Esophagus muscularis mucosa (tissue), 4 donors: Measurements from ENCODE around the gene PPARA. TPM values are rescaled to one million over a fixed set of nuclear protein-coding genes. Genes with fewer than 3 reads are reported as not detected.
A peak's percentile ranks its signal among the peaks of the same experiment; 100 is the strongest.

ENCODE experiments used
- DNase-seq: peaks from one replicate; pipeline ENCODE4 v3.0.0-alpha.2; 2017; ENCODE audit errors: extremely low spot score
- H3K27ac ChIP-seq, 4 donors: fragments of 200-600 bp; sonication (generic); replicated peaks in 1 of 4; 1 replicate in 3 of 4; 2 replicates in 1 of 4; pipeline ENCODE4 v1.5.1; 2016 to 2019; ENCODE audit warnings: mild to moderate bottlenecking in 1 of 4
- H3K27me3 ChIP-seq, 4 donors: fragments of 200-600 bp; sonication (generic); one replicate each; pipeline versions ENCODE4 v1.5.1 to v1.6.0; 2016 to 2019
- H3K36me3 ChIP-seq, 4 donors: fragments of 200-600 bp; sonication (generic); one replicate each; pipeline ENCODE4 v1.5.1; 2016 to 2019
- H3K4me1 ChIP-seq, 4 donors: fragments of 200-600 bp; sonication (generic); one replicate each; pipeline ENCODE4 v1.5.1; 2016 to 2019
- H3K4me3 ChIP-seq, 4 donors: fragments of 200-600 bp; sonication (generic); 1 replicate in 2 of 4; 2 replicates in 2 of 4; pipeline ENCODE4 v1.5.1; 2016 to 2019; ENCODE audit warnings: mild to moderate bottlenecking in 4 of 4, moderate library complexity in 1 of 4
- H3K9me3 ChIP-seq, 4 donors: fragments of 200-600 bp; sonication (generic); 1 replicate in 3 of 4; 2 replicates in 1 of 4; pipeline ENCODE4 v1.5.1; 2016 to 2019
- CTCF ChIP-seq, 3 experiments: fragments of 200-600 bp in 2 of 3; fragments of 450-650 bp in 1 of 3; sonication (generic) in 2 of 3; IDR thresholded peaks; one replicate each; pipeline ENCODE4 v1.5.1; 2017 to 2019; ENCODE audit warnings: antibody characterized with exemption in 3 of 3, mild to moderate bottlenecking in 2 of 3, moderate library complexity in 1 of 3
- EP300 ChIP-seq: sonication (generic); formaldehyde crosslinking; IDR thresholded peaks from one replicate; pipeline ENCODE4 v1.6.1; 2017; ENCODE audit warnings: antibody characterized with exemption
- POLR2A ChIP-seq: fragments of 450-650 bp; IDR thresholded peaks from one replicate; pipeline ENCODE4 v1.6.1; 2017; ENCODE audit warnings: antibody characterized with exemption, moderate library complexity, mild to moderate bottlenecking, low read depth
- POLR2AphosphoS5 ChIP-seq, 2 donors: sonication (generic); formaldehyde crosslinking; IDR thresholded peaks; one replicate each; pipeline ENCODE4 v1.6.1; 2017; ENCODE audit warnings: antibody characterized with exemption in 2 of 2
- WGBS: methylation state at CpG from one replicate; pipeline ENCODE4 v1.1.5; 2018; 5-methylcytosine and 5-hydroxymethylcytosine counted together
- intact Hi-C: fragments of 100-400 bp; cut with DNase I; formaldehyde crosslinking; loops from one replicate; pipeline ENCODE4 v1.15.1; 2023
- total RNA-seq, 4 donors: library from RNA; depleted of rRNA; stranded (reverse); fragments of >200 nt; gene quantifications; one replicate each; pipeline versions ENCODE4 v1.1.0 to v1.2.1, GENCODE V29; 2016

The PPARA gene
- total RNA-seq, 4 donors from 2014 or later: 17.0 to 50.9 (median 26.8) TPM

DNA sequence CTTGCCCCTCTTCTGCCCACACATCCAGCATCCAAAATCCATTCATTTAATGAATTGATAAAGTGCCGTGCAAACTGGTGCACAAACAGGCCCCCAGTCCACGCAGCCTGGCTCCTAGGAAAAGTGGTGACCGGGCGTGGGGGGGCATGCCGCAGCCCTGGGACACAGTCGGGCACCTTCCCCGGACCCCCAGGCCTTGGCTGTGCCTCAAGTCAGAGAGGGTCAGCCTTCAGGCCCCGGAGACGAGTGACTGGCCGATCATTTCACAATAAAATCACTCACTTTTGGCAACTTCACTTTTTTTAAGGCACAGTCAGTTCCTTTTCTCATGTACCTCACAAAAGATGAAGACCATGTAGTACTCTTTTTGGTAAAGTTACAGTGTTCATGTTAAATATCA is 91.8 kb downstream of the PPARA start:
- H3K4me3 ChIP-seq: no peak overlapping the region
- H3K9me3 ChIP-seq: no peaks in the 10 kb centered on the region
- H3K27me3 ChIP-seq: no peaks in the 10 kb centered on the region
- no peak for TF ChIP-seq POLR2AphosphoS5 (IDR thresholded peaks at IDR 0.05)
- TF ChIP-seq EP300: no peak
- TF ChIP-seq CTCF (IDR thresholded peaks at IDR 0.05): no peak
- no peak for TF ChIP-seq POLR2A
- no peak overlapping the region for H3K27ac ChIP-seq
- no peak for DNase-seq
- peaks cover 14 to 54% (median 29%) of the 10 kb centered on the region in 4 donors for H3K36me3 ChIP-seq
- H3K4me1 ChIP-seq: peaks cover 32 to 54% (median 41%) of the 10 kb centered on the region in 4 donors
- 93% methylated on average over 10 of the region's 10 CpGs for WGBS
- intact Hi-C loops: no loop called here

DNA sequence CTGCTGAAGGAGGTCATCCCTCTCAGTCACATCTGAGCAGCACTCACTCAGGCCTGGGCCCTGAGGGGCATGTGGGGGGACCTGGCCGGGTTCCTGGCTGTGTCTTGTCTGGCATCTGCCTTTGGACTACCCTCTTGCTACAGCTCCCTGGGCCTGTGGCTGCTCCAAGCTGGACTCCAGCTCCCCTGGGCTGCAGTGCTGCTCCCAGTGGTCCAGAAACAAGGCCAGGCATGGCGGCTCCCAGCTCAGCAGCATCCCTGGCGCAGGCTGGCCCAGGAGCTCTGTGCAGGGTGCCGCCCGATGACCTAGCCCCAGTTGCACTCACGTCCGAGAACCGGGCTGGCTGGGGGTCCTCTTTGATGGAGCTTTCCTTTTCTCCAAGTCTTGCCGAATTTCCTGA is 94.4 kb downstream of the PPARA start:
- Histone ChIP-seq H3K4me1 (peaks cover 23 to 55% (median 33%) of the 10 kb centered on the region in 4 donors), H3K9me3 (no peaks in the 10 kb centered on the region), H3K27ac (peak overlapping the region in 1 of 4 donors; percentile 55), H3K4me3 (no peak overlapping the region), H3K36me3 (peaks cover 14 to 38% (median 24%) of the 10 kb centered on the region in 4 donors), H3K27me3 (no peaks in the 10 kb centered on the region)
- WGBS: 92% methylated on average over 9 of the region's 9 CpGs
- TF ChIP-seq CTCF (IDR thresholded peaks at IDR 0.05) (no peak), EP300 (no peak), POLR2A (no peak), POLR2AphosphoS5 (IDR thresholded peaks at IDR 0.05) (no peak)
- DNase-seq: no peak
- intact Hi-C loops: no loop called here

DNA sequence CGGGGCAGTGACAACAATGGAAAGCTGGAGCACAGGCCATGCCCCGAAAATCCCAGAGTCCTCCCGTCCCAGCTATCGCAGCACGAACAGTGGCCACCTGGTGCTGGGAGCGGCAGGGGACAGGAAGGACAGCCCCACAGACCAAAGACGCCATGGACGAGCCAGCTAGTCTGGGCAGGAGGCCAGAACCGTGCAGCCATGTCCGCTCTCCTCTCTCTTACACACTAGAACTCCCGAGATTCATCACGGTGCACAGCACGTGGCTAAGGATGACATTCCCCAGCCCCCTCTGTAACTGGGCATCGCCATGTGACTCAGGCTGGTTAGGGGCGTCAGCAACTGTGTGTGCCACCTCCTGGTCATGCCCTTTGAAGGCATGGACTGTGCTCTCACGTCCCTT is 95.2 kb downstream of the PPARA start:
- TF ChIP-seq POLR2AphosphoS5 (IDR thresholded peaks at IDR 0.05) (peak in 1 of 2 donors; percentile 20), POLR2A (no peak)
- peaks cover 24 to 50% (median 34%) of the 10 kb centered on the region in 4 donors for H3K4me1 ChIP-seq
- H3K9me3 ChIP-seq: no peaks in the 10 kb centered on the region
- H3K27ac ChIP-seq: peak overlapping the region in 1 of 4 donors; percentile 55
- DNase-seq: no peak
- H3K4me3 ChIP-seq: no peak overlapping the region
- intact Hi-C loops: no loop called here
- peaks cover 14 to 36% (median 20%) of the 10 kb centered on the region in 4 donors for H3K36me3 ChIP-seq
- no peaks in the 10 kb centered on the region for H3K27me3 ChIP-seq
- WGBS: 58% methylated on average over 8 of the region's 16 CpGs

DNA sequence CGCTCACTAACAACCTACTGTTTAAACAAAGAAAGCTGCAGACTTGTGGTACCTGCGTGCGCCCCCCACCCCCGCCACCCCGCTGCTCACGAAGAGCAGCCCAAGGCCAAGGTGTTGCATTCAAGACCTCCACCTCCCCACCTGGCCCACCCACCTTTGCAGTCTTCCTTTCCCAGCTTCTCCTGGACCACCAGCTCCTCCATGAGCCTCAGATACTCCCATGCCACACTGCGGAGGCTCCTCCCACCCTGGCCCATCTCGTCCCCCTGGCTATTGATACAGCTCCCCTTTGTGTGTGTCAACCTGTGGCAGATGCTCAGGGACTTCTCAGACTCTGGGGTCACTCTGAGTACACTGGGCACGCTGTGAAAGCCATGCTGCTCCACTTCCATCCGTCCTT is 95.9 kb downstream of the PPARA start:
- Histone ChIP-seq H3K9me3 (no peaks in the 10 kb centered on the region), H3K27me3 (no peaks in the 10 kb centered on the region), H3K4me3 (no peak overlapping the region), H3K36me3 (peaks cover 14 to 36% (median 19%) of the 10 kb centered on the region in 4 donors), H3K27ac (no peak overlapping the region), H3K4me1 (peaks cover 24 to 57% (median 41%) of the 10 kb centered on the region in 4 donors)
- 91% methylated on average over 10 of the region's 10 CpGs for WGBS
- intact Hi-C loops: no loop called here
- DNase-seq: no peak
- TF ChIP-seq POLR2A: no peak
- no peak for TF ChIP-seq POLR2AphosphoS5 (IDR thresholded peaks at IDR 0.05)
- no peak for TF ChIP-seq CTCF (IDR thresholded peaks at IDR 0.05)

- H3K27me3 ChIP-seq: no peaks in the 10 kb centered on the region
- 100% methylated on average over 1 of the region's 2 CpGs for WGBS
- no peak overlapping the region for H3K27ac ChIP-seq
- intact Hi-C loops: no loop called here
- H3K36me3 ChIP-seq: peaks cover 14 to 36% (median 19%) of the 10 kb centered on the region in 4 donors
- H3K9me3 ChIP-seq: no peaks in the 10 kb centered on the region
- DNase-seq: no peak
- H3K4me1 ChIP-seq: peaks cover 24 to 61% (median 46%) of the 10 kb centered on the region in 4 donors
- TF ChIP-seq EP300 (no peak), POLR2AphosphoS5 (IDR thresholded peaks at IDR 0.05) (no peak), POLR2A (no peak), CTCF (IDR thresholded peaks at IDR 0.05) (no peak)
- H3K4me3 ChIP-seq: no peak overlapping the region
Observed at GRCh38 chr22:46247443-46247975, 97.2 kb downstream of the PPARA start.
